Activated naive CD8-positive, alpha-beta T cell treated with anti-CD3 and anti-CD28 coated beads, Interleukin-2, amount 50 U/mL, for 24 hours (primary cell): ENCODE data around the gene DEFB131A.
"Not testable (repeated sequence)": the region's sequence is repeated elsewhere in the genome, so short reads cannot be mapped to it uniquely, and the experiment has no call there.

ENCODE experiments used
- ATAC-seq: fragments of 150-1000 bp; cut with Tn5 transposase; one replicate; pipeline ENCODE4 v1.10.0; 2021
- DNase-seq: peaks from one replicate; pipeline ENCODE4 v3.0.0; 2021
- H3K27ac Mint-ChIP-seq: one replicate; pipeline ENCODE4 v1.8.0; 2021; ENCODE audit warnings: mild to moderate bottlenecking, mixed read lengths
- H3K27me3 Mint-ChIP-seq: one replicate; pipeline ENCODE4 v1.8.0; 2021; ENCODE audit warnings: mixed read lengths
- H3K36me3 Mint-ChIP-seq: one replicate; pipeline ENCODE4 v1.8.0; 2021; ENCODE audit warnings: low read depth, mixed read lengths
- H3K4me1 Mint-ChIP-seq: one replicate; pipeline ENCODE4 v1.8.0; 2021; ENCODE audit warnings: mixed read lengths
- H3K4me3 Mint-ChIP-seq: one replicate; pipeline ENCODE4 v1.8.0; 2021; ENCODE audit warnings: mild to moderate bottlenecking, moderate library complexity, mixed read lengths
- H3K9me3 Mint-ChIP-seq: one replicate; pipeline ENCODE4 v1.8.0; 2021; ENCODE audit warnings: mixed read lengths

DEFB131A gene, protein sequence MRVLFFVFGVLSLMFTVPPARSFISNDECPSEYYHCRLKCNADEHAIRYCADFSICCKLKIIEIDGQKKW

DNA sequence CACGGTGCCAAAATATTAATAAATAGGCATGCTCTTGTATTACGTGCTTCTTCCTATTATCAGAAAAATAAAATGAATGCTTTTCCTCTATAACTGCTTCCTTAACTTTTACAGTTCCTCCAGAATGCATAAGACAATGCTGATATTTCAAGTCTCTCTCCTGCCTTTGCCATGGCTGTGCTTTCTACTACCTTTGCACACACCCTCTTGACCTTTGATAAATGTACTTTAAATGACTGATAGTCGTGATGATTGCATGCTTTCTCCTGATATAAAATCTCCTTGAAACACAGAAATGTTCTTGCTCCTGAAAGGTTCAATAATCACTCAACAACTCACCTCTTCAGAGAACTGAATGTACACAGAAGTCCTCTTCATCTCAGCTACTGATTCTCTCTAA is at the start of gene DEFB131A:
Gene DEFB131A, plus strand, starts transcription at position 301 of the 400 bp plus-strand sequence. CDS start 120 bp downstream, outside the sequence.
- H3K4me1 Mint-ChIP-seq, H3K36me3 Mint-ChIP-seq, ATAC-seq, H3K4me3 Mint-ChIP-seq, H3K9me3 Mint-ChIP-seq, H3K27me3 Mint-ChIP-seq, DNase-seq, H3K27ac Mint-ChIP-seq: not testable (repeated sequence)

DNA sequence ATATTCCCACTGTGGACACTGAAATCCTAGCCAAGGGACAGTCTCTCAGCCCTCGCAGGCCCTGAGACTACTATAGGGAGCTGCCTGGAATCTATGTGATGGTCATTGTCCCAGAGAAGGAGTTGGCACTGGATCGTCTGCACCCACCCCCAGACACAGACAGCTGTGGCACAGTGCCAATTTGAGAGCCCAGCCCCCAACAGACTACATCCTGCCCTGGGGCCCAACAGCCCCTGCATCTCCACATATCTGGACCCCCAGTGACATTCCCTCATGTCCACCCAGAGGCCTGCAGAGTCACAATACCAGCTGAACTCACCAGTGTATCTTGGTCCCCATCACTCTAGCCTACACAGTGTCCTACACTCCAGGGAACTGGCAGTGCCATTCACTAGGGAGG is 38.4 kb upstream of the DEFB131A start:
- H3K27ac Mint-ChIP-seq, H3K27me3 Mint-ChIP-seq, H3K4me3 Mint-ChIP-seq, H3K4me1 Mint-ChIP-seq, DNase-seq, ATAC-seq, H3K9me3 Mint-ChIP-seq, H3K36me3 Mint-ChIP-seq: not testable (repeated sequence)

DNA sequence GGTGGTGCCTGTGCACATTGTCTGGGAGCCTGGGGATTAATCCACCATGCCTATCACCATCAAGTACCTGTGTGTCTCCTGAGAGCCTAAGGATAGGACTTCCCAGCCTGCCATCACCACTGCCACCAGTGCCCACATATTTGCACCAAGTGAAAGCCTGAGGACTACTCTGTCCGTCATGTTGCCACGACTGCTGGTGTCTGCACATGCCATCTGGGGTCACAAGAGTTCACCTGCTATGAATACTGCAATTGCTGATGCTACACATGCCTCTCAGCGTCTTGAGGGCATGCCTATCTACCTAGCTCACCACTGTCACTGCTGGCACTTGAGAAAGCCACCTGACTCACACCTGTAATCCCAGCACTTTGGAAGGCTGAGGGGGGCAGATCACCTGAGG is 37.7 kb upstream of the DEFB131A start:
- not testable (repeated sequence) for H3K27me3 Mint-ChIP-seq

DNA sequence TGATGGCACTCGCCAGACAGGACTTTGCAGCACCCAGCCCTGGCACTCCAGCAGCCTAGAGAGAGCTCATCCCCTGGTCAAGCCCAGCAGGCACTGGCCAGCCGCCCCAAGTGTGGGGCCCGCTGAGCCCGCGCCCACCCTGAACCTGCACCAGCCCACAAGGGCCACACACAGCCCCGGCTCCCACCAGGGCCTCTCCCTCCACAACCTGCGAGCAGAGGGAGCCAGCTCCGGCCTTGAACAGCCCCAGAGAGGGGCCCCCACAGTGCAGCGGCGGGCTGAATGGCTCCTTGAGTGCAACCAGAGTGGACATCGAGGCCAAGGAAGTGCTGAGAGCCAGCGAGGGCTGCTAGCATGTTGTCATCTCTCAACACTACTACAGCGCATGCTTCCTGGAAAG is 34.4 kb upstream of the DEFB131A start:
- ATAC-seq, result no peak
- Mint-ChIP-seq H3K4me1 (no peaks in the 10 kb centered on the region), H3K36me3 (no peaks in the 10 kb centered on the region), H3K4me3 (no peak overlapping the region), H3K27me3 (peaks cover 4% of the 10 kb centered on the region), H3K27ac (no peak overlapping the region), H3K9me3 (peaks cover 8% of the 10 kb centered on the region)
- no peak for DNase-seq

More for the DNA sequence above, 37.7 kb upstream of the DEFB131A start:
- H3K36me3 Mint-ChIP-seq, H3K4me1 Mint-ChIP-seq, H3K9me3 Mint-ChIP-seq, H3K4me3 Mint-ChIP-seq, DNase-seq, H3K27ac Mint-ChIP-seq, ATAC-seq: not testable (repeated sequence)

DNA sequence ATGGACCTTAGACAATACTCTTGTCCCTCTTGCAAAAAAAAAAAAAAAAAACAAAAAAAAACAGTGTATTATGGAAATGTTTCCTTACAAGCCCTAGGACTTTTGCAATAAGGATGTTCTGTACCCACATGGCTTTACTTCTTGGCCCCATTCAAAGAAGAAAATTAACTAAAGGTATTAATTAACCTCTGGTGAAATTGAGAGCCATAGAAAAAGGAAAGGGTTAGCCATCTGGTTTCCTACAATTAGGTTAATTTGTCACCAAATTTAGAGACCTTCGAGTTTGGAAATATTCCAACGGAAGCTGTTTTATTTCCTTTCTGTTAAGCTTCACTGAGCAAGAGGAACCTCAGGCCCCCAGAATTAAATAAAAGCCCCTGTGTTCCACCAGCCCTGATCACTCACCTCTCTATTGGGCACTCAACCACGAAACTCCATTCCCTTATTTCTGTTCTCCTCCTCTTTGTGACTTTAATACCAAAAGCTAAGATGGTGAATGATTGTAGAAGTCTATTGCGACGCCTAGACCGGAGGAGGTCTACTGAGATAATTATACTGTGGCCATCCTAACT is 22.2 kb upstream of the DEFB131A start:
- not testable (repeated sequence) for H3K4me3 Mint-ChIP-seq, H3K36me3 Mint-ChIP-seq, ATAC-seq, H3K27ac Mint-ChIP-seq, H3K4me1 Mint-ChIP-seq, DNase-seq, H3K27me3 Mint-ChIP-seq, H3K9me3 Mint-ChIP-seq

DNA sequence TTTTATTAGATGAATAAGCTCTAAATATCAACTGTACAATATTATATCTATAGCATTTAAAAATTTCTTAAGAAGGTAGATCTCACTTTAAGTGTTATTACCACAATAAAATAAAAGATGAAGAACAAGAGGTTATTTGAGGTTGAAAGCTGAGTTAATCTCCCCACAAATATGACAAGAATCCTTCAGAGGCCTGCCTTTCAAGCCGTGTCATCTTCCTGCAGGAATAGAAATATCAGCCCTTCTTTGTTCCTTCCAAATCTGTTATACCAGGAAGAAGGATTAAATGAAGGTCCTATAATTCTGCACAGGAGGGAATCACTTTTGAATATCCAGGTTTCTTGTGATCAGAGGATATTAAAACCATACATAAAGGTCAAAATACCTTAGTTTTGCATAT is 18.3 kb upstream of the DEFB131A start:
- not testable (repeated sequence) for H3K27me3 Mint-ChIP-seq, DNase-seq, H3K27ac Mint-ChIP-seq, H3K36me3 Mint-ChIP-seq, H3K9me3 Mint-ChIP-seq, ATAC-seq, H3K4me3 Mint-ChIP-seq, H3K4me1 Mint-ChIP-seq

DNA sequence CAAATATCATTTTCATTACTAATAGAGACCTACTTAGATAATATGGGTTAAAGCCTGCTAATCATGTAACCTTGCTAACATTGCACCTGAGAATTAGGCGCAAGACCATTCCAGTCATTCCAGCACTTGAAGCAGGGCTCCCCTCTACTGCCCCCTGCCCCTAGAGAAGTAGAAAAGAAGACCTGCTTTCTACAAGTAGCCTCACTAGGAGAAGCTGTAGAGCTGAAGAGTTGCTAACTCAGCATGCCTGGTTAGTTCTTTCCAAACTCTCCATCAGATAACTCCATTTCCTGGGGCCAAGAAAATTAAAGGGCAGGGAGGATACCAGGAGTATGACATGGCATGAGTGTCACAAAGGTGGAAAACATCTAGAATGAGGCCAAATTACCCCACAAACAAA is 14.2 kb upstream of the DEFB131A start:
- not testable (repeated sequence) for H3K4me3 Mint-ChIP-seq, H3K27ac Mint-ChIP-seq, H3K36me3 Mint-ChIP-seq, ATAC-seq, DNase-seq, H3K4me1 Mint-ChIP-seq, H3K9me3 Mint-ChIP-seq, H3K27me3 Mint-ChIP-seq

DNA sequence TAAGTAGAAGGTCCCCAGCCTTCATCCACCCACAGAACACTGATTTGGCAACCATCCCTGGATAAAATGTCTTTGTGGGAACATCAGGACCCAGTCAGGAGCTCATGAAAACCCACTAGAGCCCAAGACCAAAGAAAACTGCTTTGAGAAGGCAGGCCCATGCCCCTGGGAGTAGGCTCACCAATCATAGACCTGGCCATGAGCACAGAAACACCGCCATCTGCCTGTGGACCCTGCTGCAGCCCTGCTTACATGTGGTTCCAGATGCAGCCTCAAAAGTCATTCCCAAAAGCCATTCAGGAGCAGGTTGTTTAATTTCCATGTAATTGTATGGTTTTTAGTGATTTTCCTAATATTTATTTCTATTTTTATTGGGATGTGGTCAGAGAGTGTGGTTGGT is 10.9 kb upstream of the DEFB131A start:
- H3K36me3 Mint-ChIP-seq, ATAC-seq, H3K4me1 Mint-ChIP-seq: not testable (repeated sequence)

DNA sequence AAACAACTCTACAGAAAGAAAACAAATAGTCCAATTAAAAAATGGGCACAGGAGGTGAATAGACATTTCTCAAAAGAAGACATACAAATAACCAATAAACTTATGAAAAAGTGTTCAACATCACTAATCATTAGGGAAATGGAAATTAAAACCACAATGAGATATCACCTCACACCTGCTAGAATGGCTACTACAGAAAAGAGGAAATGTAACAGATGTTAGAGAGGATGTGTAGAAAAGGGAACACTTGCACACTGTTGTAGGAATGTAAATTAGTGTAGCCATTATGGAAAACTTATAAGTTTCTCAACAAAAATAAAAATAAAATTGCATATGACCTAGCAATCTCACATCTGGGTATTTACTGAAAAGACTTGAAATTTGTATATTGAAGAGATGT is 7.5 kb upstream of the DEFB131A start:
- peak overlapping the region; percentile 12 for H3K27ac Mint-ChIP-seq
- DNase-seq, H3K4me3 Mint-ChIP-seq, H3K27me3 Mint-ChIP-seq, H3K9me3 Mint-ChIP-seq, ATAC-seq, H3K4me1 Mint-ChIP-seq, H3K36me3 Mint-ChIP-seq: not testable (repeated sequence)

More for the DNA sequence above, 10.9 kb upstream of the DEFB131A start:
- not testable (repeated sequence) for DNase-seq, H3K27ac Mint-ChIP-seq, H3K27me3 Mint-ChIP-seq, H3K9me3 Mint-ChIP-seq, H3K4me3 Mint-ChIP-seq

DNA sequence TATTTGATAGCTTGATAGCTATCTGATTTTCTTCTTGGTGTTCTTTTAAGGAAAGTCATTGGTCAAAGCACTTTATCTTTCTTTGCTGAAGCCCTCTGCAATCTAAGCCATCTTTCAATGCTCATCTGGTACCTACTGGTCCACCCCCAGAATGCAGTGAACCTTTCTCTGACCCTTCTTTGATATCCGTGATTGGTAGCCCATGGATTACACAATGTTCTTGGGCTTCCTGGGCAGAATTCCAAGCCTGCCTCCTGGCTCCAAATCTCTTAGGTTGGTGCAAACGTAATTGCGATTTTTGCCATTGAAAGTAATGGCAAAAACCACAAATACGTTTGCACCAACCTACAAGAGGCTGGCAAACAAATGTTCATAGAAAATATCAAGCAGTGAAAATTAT is 1.9 kb upstream of the DEFB131A start:
- not testable (repeated sequence) for H3K27ac Mint-ChIP-seq

DNA sequence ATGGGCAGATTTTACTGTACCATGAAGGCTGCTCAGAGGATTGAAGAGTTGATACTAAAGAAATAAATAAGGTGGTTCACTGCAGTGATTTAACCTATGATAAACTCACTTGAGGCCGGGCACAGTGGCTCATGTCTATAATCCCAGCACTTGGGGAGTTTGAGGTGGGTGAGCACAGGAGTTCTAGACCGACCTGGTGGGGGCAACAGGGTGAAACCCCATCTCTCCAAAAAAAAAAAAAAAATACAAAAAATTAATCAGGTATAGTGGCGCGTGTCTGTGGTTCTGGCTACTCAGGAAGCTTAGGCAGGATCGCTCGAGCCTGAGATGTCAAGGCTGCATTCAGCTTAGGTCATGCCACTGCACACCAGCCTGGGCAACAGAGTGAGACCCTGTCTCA is 467 bp downstream of the DEFB131A start:
- not testable (repeated sequence) for DNase-seq, H3K9me3 Mint-ChIP-seq, H3K4me3 Mint-ChIP-seq, ATAC-seq, H3K36me3 Mint-ChIP-seq, H3K4me1 Mint-ChIP-seq, H3K27ac Mint-ChIP-seq, H3K27me3 Mint-ChIP-seq

More for the DNA sequence above, 1.9 kb upstream of the DEFB131A start:
- not testable (repeated sequence) for H3K4me3 Mint-ChIP-seq, ATAC-seq, H3K27me3 Mint-ChIP-seq, H3K36me3 Mint-ChIP-seq, H3K9me3 Mint-ChIP-seq, DNase-seq, H3K4me1 Mint-ChIP-seq

DNA sequence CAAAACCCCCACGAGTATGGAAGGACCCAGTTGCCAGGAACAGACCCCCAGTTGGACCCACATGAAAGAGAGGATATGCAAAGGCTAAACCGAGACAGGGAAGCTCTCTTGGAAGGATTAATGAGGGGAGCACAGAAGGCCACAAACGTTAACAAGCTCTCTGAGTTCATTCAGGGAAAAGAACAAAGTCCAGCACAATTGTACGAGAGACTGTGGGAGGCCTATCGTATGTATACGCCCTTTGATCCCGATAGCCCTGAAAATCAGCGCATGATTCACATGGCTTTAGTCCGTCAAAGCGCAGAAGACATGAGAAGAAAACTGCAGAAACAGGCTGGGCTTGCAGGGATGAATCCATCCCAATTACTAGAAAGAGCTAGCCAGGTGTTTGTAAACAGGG is 8.0 kb downstream of the DEFB131A start:
- ATAC-seq, H3K9me3 Mint-ChIP-seq, H3K27ac Mint-ChIP-seq, H3K27me3 Mint-ChIP-seq, H3K36me3 Mint-ChIP-seq, DNase-seq, H3K4me3 Mint-ChIP-seq, H3K4me1 Mint-ChIP-seq: not testable (repeated sequence)

DNA sequence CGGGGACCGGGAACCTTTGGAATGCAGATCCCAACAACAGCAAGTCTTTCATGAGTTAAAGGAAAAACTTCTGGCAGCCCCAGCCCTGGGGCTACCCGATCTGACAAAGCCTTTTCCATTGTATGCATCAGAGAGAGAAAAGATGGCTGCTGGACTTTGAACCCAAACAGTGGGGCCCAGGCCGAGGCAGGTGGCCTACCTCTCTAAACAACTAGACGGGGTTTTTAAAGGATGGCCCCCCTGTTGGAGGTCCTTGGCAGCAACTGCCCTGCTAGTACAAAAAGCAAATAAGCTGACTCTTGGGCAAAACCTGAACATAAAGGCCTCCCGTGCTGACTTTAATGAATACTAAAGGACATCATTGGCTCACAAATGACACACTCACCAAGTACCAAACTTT is 10.1 kb downstream of the DEFB131A start:
- not testable (repeated sequence) for H3K4me3 Mint-ChIP-seq

DNA sequence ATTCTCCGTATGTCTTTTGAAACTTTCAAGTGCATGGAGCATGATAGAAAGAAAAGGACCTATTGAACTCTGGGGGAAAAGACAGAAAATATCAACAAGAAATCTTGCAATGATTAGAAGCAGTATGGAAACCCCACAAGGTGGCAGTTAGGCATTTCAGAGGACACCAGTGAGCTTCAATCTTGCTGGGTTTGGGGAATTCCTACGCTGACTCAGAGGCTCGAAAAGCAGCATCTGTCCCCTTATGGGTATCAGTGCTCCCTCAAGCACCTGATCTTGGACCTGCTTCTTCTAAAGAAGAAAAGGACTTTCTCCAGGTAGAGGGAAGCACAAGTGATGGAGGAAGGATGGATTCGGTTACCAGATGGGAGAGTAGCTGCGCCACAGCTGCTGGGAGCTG is 10.8 kb downstream of the DEFB131A start:
- H3K4me1 Mint-ChIP-seq, H3K4me3 Mint-ChIP-seq, H3K36me3 Mint-ChIP-seq, ATAC-seq, H3K27me3 Mint-ChIP-seq, H3K27ac Mint-ChIP-seq, H3K9me3 Mint-ChIP-seq, DNase-seq: not testable (repeated sequence)

More for the DNA sequence above, 10.1 kb downstream of the DEFB131A start:
- H3K27ac Mint-ChIP-seq, DNase-seq, ATAC-seq, H3K27me3 Mint-ChIP-seq, H3K4me1 Mint-ChIP-seq, H3K36me3 Mint-ChIP-seq, H3K9me3 Mint-ChIP-seq: not testable (repeated sequence)

DNA sequence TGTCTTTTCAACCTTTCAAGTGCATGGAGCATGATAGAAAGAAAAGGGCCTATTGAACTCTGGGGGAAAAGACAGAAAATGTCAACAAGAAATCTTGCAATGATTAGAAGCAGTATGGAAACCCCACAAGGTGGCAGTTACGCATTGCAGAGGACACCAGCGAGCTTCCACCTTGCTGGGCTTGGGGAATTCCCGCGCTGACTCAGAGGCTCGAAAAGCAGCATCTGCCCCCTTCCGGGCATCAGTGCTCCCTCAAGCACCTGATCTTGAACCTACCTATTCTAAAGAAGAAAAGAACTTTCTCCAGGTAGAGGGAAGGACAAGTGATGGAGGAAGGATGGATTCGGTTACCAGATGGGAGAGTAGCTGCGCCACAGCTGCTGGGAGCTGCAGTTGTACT is 35.3 kb downstream of the DEFB131A start:
- DNase-seq, H3K4me3 Mint-ChIP-seq, H3K4me1 Mint-ChIP-seq, ATAC-seq, H3K9me3 Mint-ChIP-seq, H3K36me3 Mint-ChIP-seq, H3K27ac Mint-ChIP-seq, H3K27me3 Mint-ChIP-seq: not testable (repeated sequence)

DNA sequence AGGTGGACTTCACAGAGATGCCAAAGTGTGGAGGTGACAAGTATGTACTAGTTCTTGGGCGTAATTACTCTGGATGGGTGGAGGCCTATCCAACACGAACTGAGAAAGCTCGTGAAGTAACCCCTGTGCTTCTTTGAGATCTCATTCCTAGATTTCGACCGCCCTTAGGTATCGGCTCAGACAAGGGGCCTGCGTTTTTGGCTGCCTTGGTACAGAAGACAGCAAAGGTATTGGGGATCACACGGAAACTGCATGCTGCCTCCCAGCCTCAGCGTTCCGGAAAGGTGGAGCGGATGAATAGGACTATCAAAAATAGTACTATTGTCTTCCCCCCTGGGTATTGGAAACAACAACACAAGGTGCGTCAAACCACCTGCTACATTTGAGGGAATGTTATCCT is 35.9 kb downstream of the DEFB131A start:
- H3K4me3 Mint-ChIP-seq, ATAC-seq, H3K27ac Mint-ChIP-seq, DNase-seq, H3K27me3 Mint-ChIP-seq, H3K9me3 Mint-ChIP-seq, H3K36me3 Mint-ChIP-seq, H3K4me1 Mint-ChIP-seq: not testable (repeated sequence)
